Loucy (cell line): ENCODE measurements around the gene TMEM163.

Experiments
- H2AFZ ChIP-seq: fragments of 200-600 bp; sonication (generic); 2 replicates; pipeline ENCODE4 v1.6.0; 2016; ENCODE audit warnings: antibody characterized with exemption, mild to moderate bottlenecking, low read length, moderate library complexity
- H3F3A ChIP-seq: fragments of 200-600 bp; 2 replicates; pipeline ENCODE4 v1.6.0; 2016; ENCODE audit warnings: antibody characterized with exemption, low read depth, mild to moderate bottlenecking
- H3K27me3 ChIP-seq: fragments of 200-600 bp; sonication (generic); 2 replicates; pipeline ENCODE4 v1.6.1; 2014; ENCODE audit warnings: low read length, mild to moderate bottlenecking; ENCODE audit not compliant: insufficient read depth, poor library complexity, severe bottlenecking
- H3K36me3 ChIP-seq: fragments of 200-600 bp; sonication (generic); 2 replicates; pipeline ENCODE4 v1.6.1; 2016; ENCODE audit warnings: low read length; ENCODE audit not compliant: insufficient read depth
- H3K4me1 ChIP-seq: fragments of 200-600 bp; sonication (generic); 2 replicates; pipeline ENCODE4 v1.5.1; 2014; ENCODE audit warnings: low read length, mild to moderate bottlenecking; ENCODE audit not compliant: insufficient read depth, poor library complexity, severe bottlenecking
- H3K4me2 ChIP-seq: fragments of 200-600 bp; sonication (generic); 2 replicates; pipeline ENCODE4 v1.6.0; 2014; ENCODE audit warnings: antibody characterized with exemption, low read length, low read depth, mild to moderate bottlenecking; ENCODE audit not compliant: poor library complexity, severe bottlenecking
- H3K4me3 ChIP-seq: fragments of 200-600 bp; sonication (generic); 2 replicates; pipeline ENCODE4 v1.5.1; 2014; ENCODE audit warnings: low read length, mild to moderate bottlenecking, mixed read lengths; ENCODE audit not compliant: poor library complexity, severe bottlenecking
- H3K79me2 ChIP-seq: fragments of 200-600 bp; sonication (generic); 2 replicates; pipeline ENCODE4 v1.6.1; 2014; ENCODE audit warnings: low read length; ENCODE audit not compliant: insufficient read depth
- H3K9ac ChIP-seq: fragments of 200-600 bp; sonication (generic); 2 replicates; pipeline ENCODE4 v1.6.0; 2014; ENCODE audit warnings: mild to moderate bottlenecking, low read depth, low read length, moderate library complexity; ENCODE audit not compliant: poor library complexity, severe bottlenecking
- H3K9me2 ChIP-seq: fragments of 200-600 bp; sonication (generic); replicated peaks from 2 replicates; pipeline ENCODE4 v1.6.1; 2016; ENCODE audit warnings: low read depth, low read length, mixed read lengths
- H3K9me3 ChIP-seq: fragments of 200-600 bp; sonication (generic); 2 replicates; pipeline ENCODE4 v1.6.1; 2014; ENCODE audit warnings: mild to moderate bottlenecking, antibody characterized with exemption, low read length, low read depth; ENCODE audit not compliant: insufficient read depth
- H4K20me1 ChIP-seq: fragments of 200-600 bp; sonication (generic); 2 replicates; pipeline ENCODE4 v1.6.0; 2014; ENCODE audit warnings: antibody characterized with exemption, low read length, mild to moderate bottlenecking; ENCODE audit not compliant: insufficient read depth, poor library complexity, severe bottlenecking
- CTCF ChIP-seq: fragments of 200-600 bp; sonication (generic); conservative IDR thresholded peaks from 2 replicates; pipeline ENCODE4 v1.5.1; 2014; ENCODE audit warnings: mild to moderate bottlenecking, antibody characterized with exemption, low read length
- EZH2phosphoT487 ChIP-seq: fragments of 200-600 bp; IDR thresholded peaks from 2 replicates; pipeline ENCODE4 v1.6.1; 2018; ENCODE audit warnings: antibody characterized with exemption, mild to moderate bottlenecking, moderate library complexity, borderline replicate concordance

Gene TMEM163

GRCh38 chr2:134513465-134513804 is 205.4 kb downstream of the TMEM163 start:
- no peaks in the 10 kb centered on the region for H3K4me1 ChIP-seq
- no peak overlapping the region for H2AFZ ChIP-seq
- H3K9me3 ChIP-seq: no peaks in the 10 kb centered on the region
- no peaks in the 10 kb centered on the region for H3K36me3 ChIP-seq
- H3K9me2 ChIP-seq: no peaks in the 10 kb centered on the region
- H3K9ac ChIP-seq: no peak overlapping the region
- H3K4me2 ChIP-seq: no peak overlapping the region
- H3K4me3 ChIP-seq: no peak overlapping the region
- H3K79me2 ChIP-seq: no peaks in the 10 kb centered on the region
- H4K20me1 ChIP-seq: no peaks in the 10 kb centered on the region
- H3F3A ChIP-seq: no peaks in the 10 kb centered on the region
- TF ChIP-seq CTCF: no peak
- no peaks in the 10 kb centered on the region for H3K27me3 ChIP-seq

GRCh38 chr2:134512734-134513464 is 205.9 kb downstream of the TMEM163 start:
- Histone ChIP-seq H2AFZ (no peak overlapping the region), H4K20me1 (no peaks in the 10 kb centered on the region), H3K9me3 (no peaks in the 10 kb centered on the region), H3K36me3 (no peaks in the 10 kb centered on the region), H3K9ac (no peak overlapping the region), H3K79me2 (no peaks in the 10 kb centered on the region), H3K9me2 (no peaks in the 10 kb centered on the region), H3F3A (no peaks in the 10 kb centered on the region), H3K4me1 (no peaks in the 10 kb centered on the region), H3K4me3 (no peak overlapping the region), H3K4me2 (no peak overlapping the region), H3K27me3 (no peaks in the 10 kb centered on the region)
- TF ChIP-seq CTCF (no peak), EZH2phosphoT487 (no peak)

- Histone ChIP-seq H4K20me1 (no peaks in the 10 kb centered on the region), H3K79me2 (no peaks in the 10 kb centered on the region), H3K27me3 (no peaks in the 10 kb centered on the region), H3K4me3 (no peak overlapping the region), H3K9me3 (no peaks in the 10 kb centered on the region), H3K4me1 (no peaks in the 10 kb centered on the region), H3K9me2 (no peaks in the 10 kb centered on the region), H3K36me3 (no peaks in the 10 kb centered on the region), H3F3A (no peaks in the 10 kb centered on the region), H3K4me2 (no peak overlapping the region), H2AFZ (no peak overlapping the region), H3K9ac (no peak overlapping the region)
- TF ChIP-seq CTCF (no peak), EZH2phosphoT487 (no peak)
These were observed 210.4 kb downstream of the TMEM163 start for GRCh38 chr2:134508391-134508790.
